Tibial nerve (tissue), 4 donors: ENCODE results near the gene ARHGEF33. TPM values are rescaled to one million over a fixed set of nuclear protein-coding genes. Genes with fewer than 3 reads are reported as not detected.

Source experiments
- DNase-seq, 2 donors: peaks; one replicate each; pipeline ENCODE4 v3.0.0-alpha.2; 2019; ENCODE audit warnings: low spot score in 2 of 2
- H3K27ac ChIP-seq, 4 donors: fragments of 200-600 bp; sonication (generic) in 3 of 4; one replicate each; pipeline ENCODE4 v1.5.1; 2017 to 2019; ENCODE audit warnings: mild to moderate bottlenecking in 1 of 4
- H3K27me3 ChIP-seq, 2 donors: fragments of 200-600 bp; sonication (generic) in 1 of 2; one replicate each; pipeline versions ENCODE4 v1.5.1 to v1.6.0; 2017 to 2019
- H3K36me3 ChIP-seq, 3 donors: fragments of 200-600 bp; sonication (generic); one replicate each; pipeline ENCODE4 v1.5.1; 2018 to 2019
- H3K4me1 ChIP-seq, 4 donors: fragments of 200-600 bp; sonication (generic) in 3 of 4; one replicate each; pipeline ENCODE4 v1.5.1; 2017 to 2019
- H3K4me3 ChIP-seq, 4 donors: fragments of 200-600 bp; sonication (generic) in 3 of 4; one replicate each; pipeline ENCODE4 v1.5.1; 2017 to 2019; ENCODE audit warnings: mild to moderate bottlenecking in 1 of 4, moderate library complexity in 1 of 4
- H3K9me3 ChIP-seq, 4 donors: fragments of 200-600 bp; sonication (generic) in 3 of 4; one replicate each; pipeline ENCODE4 v1.5.1; 2017 to 2019
- CTCF ChIP-seq, 5 experiments: fragments of 200-600 bp in 3 of 5; fragments of 450-650 bp in 2 of 5; sonication (generic) in 3 of 5; IDR thresholded peaks; one replicate each; pipeline ENCODE4 v1.5.1; 2016 to 2019; ENCODE audit warnings: antibody characterized with exemption in 5 of 5, mild to moderate bottlenecking in 3 of 5, moderate library complexity in 2 of 5
- EP300 ChIP-seq, 2 donors: sonication (generic); formaldehyde crosslinking; IDR thresholded peaks; one replicate each; pipeline ENCODE4 v1.6.1; 2017; ENCODE audit warnings: antibody characterized with exemption in 2 of 2, mild to moderate bottlenecking in 1 of 2
- POLR2A ChIP-seq, 2 donors: fragments of 450-650 bp; IDR thresholded peaks; one replicate each; pipeline ENCODE4 v1.6.1; 2017; ENCODE audit warnings: antibody characterized with exemption in 2 of 2, mild to moderate bottlenecking in 2 of 2, moderate library complexity in 2 of 2
- WGBS, 2 donors: methylation state at CpG; one replicate each; pipeline ENCODE4 v1.1.5; 2018; 5-methylcytosine and 5-hydroxymethylcytosine counted together
- total RNA-seq, 4 donors: library from RNA; depleted of rRNA; stranded (reverse); fragments of >200 nt; gene quantifications; one replicate each; pipeline ENCODE4 v1.1.0, GENCODE V29; 2016

Gene ARHGEF33
- total RNA-seq, 4 donors from 2014 or later, result 2.5 to 9.3 (median 4.1) TPM

- DNase-seq, result no peak
Observed at GRCh38 chr2:38922389-38922788, 32.7 kb downstream of the ARHGEF33 start.

GRCh38 chr2:38922902-38923301, 33.2 kb downstream of the ARHGEF33 start:
- Histone ChIP-seq H3K36me3 (peaks cover 0 to 15% (median 0%) of the 10 kb centered on the region in 3 donors), H3K4me3 (no peak overlapping the region), H3K9me3 (no peaks in the 10 kb centered on the region), H3K4me1 (no peaks in the 10 kb centered on the region), H3K27ac (no peak overlapping the region), H3K27me3 (no peaks in the 10 kb centered on the region)
- TF ChIP-seq POLR2A (IDR thresholded peaks at IDR 0.05) (no peak), EP300 (IDR thresholded peaks at IDR 0.05) (no peak), CTCF (IDR thresholded peaks at IDR 0.05) (no peak)
- DNase-seq, result no peak
- WGBS, 2 donors, result 84 to 85% methylated on average over 2 of the region's 2 CpGs

More at GRCh38 chr2:38922389-38922788, 32.7 kb downstream of the ARHGEF33 start:
- 91 to 95% methylated on average over 4 of the region's 4 CpGs for WGBS, 2 donors
- no peak overlapping the region for H3K4me3 ChIP-seq
- TF ChIP-seq POLR2A (IDR thresholded peaks at IDR 0.05), result no peak
- no peak for TF ChIP-seq CTCF (IDR thresholded peaks at IDR 0.05)
- no peak for TF ChIP-seq EP300 (IDR thresholded peaks at IDR 0.05)
- H3K4me1 ChIP-seq, result no peaks in the 10 kb centered on the region
- peaks cover 0 to 15% (median 0%) of the 10 kb centered on the region in 3 donors for H3K36me3 ChIP-seq
- no peaks in the 10 kb centered on the region for H3K9me3 ChIP-seq
- H3K27ac ChIP-seq, result no peak overlapping the region
- H3K27me3 ChIP-seq, result no peaks in the 10 kb centered on the region

GRCh38 chr2:38925982-38926381, 36.3 kb downstream of the ARHGEF33 start:
- no peak for DNase-seq
- H3K9me3 ChIP-seq, result no peaks in the 10 kb centered on the region
- no peak for TF ChIP-seq EP300 (IDR thresholded peaks at IDR 0.05)
- H3K27me3 ChIP-seq, result no peaks in the 10 kb centered on the region
- H3K36me3 ChIP-seq, result peaks cover 0 to 4% (median 0%) of the 10 kb centered on the region in 3 donors
- no peaks in the 10 kb centered on the region for H3K4me1 ChIP-seq
- 64 to 71% methylated on average over 9 of the region's 9 CpGs for WGBS, 2 donors
- no peak overlapping the region for H3K4me3 ChIP-seq
- H3K27ac ChIP-seq, result no peak overlapping the region

- no peak overlapping the region for H3K27ac ChIP-seq
- TF ChIP-seq POLR2A (IDR thresholded peaks at IDR 0.05) (no peak), EP300 (IDR thresholded peaks at IDR 0.05) (no peak), CTCF (IDR thresholded peaks at IDR 0.05) (no peak)
- no peak for DNase-seq
- H3K27me3 ChIP-seq, result no peaks in the 10 kb centered on the region
- H3K4me1 ChIP-seq, result no peaks in the 10 kb centered on the region
- no peaks in the 10 kb centered on the region for H3K36me3 ChIP-seq
- WGBS, 2 donors, result 85 to 88% methylated on average over 2 of the region's 2 CpGs
- H3K4me3 ChIP-seq, result no peak overlapping the region
- H3K9me3 ChIP-seq, result no peaks in the 10 kb centered on the region
Observed at GRCh38 chr2:38930600-38930999, 40.9 kb downstream of the ARHGEF33 start.

- Histone ChIP-seq H3K4me1 (no peaks in the 10 kb centered on the region), H3K9me3 (no peaks in the 10 kb centered on the region), H3K4me3 (no peak overlapping the region), H3K27ac (no peak overlapping the region), H3K27me3 (no peaks in the 10 kb centered on the region), H3K36me3 (peaks cover 0 to 6% (median 0%) of the 10 kb centered on the region in 3 donors)
- TF ChIP-seq EP300 (IDR thresholded peaks at IDR 0.05) (no peak), CTCF (IDR thresholded peaks at IDR 0.05) (no peak), POLR2A (IDR thresholded peaks at IDR 0.05) (no peak)
- no peak for DNase-seq
- 60 to 70% methylated on average over 1 of the region's 1 CpG for WGBS, 2 donors
Observed at GRCh38 chr2:38932586-38932985, 42.9 kb downstream of the ARHGEF33 start.

GRCh38 chr2:38933653-38934052, 44.0 kb downstream of the ARHGEF33 start:
- no peaks in the 10 kb centered on the region for H3K4me1 ChIP-seq

More at GRCh38 chr2:38933653-38934052, 44.0 kb downstream of the ARHGEF33 start:
- Histone ChIP-seq H3K4me3 (no peak overlapping the region), H3K36me3 (peaks cover 0 to 15% (median 0%) of the 10 kb centered on the region in 3 donors), H3K27me3 (no peaks in the 10 kb centered on the region), H3K9me3 (no peaks in the 10 kb centered on the region), H3K27ac (no peak overlapping the region)
- WGBS, 2 donors, result 65 to 66% methylated on average over 3 of the region's 3 CpGs
- no peak for DNase-seq
- TF ChIP-seq EP300 (IDR thresholded peaks at IDR 0.05) (no peak), CTCF (IDR thresholded peaks at IDR 0.05) (no peak), POLR2A (IDR thresholded peaks at IDR 0.05) (no peak)
